ENCODE data around the gene SEC23IP. TPM values are rescaled to one million over a fixed set of nuclear protein-coding genes. Genes with fewer than 3 reads are reported as not detected.

SEC23IP gene
- total and polyA plus RNA-seq, 2 donors (not counting 3 experiments of a cell fraction or from before 2014, with no cell fraction given) = 30.9 to 83.1 TPM

- DNase-seq (ENCODE audit: low read depth, low spot score) (peak; percentile 52), FAIRE-seq (no peak)
- CTCF ChIA-PET = interaction anchor here (0.8 to 3.3 kb wide), 14 partner anchors 9 to 782 kb away, joined by 3 to 41 read pairs (median 4); partner anchors contain the start of genes INPP5F, SEC23IP and TIAL1
- H3K79me2 ChIP-seq (ENCODE audit: control insufficient read depth, insufficient read depth, low read length) = peaks cover 51% of the 10 kb centered on the region
- H2AFZ ChIP-seq (ENCODE audit: low read depth, low read length) = peak overlapping the region; percentile 27
- dilution Hi-C loops (cut with MboI; ENCODE audit: extremely low pct_ligation_motif_present, low sequenced_read_pairs) = no loop called here
- H3K9me3 ChIP-seq (replicated peaks; ENCODE audit: control insufficient read depth, insufficient read depth, low read length) = no peaks in the 10 kb centered on the region
- peak overlapping the region; percentile 84 for H3K9ac ChIP-seq (replicated peaks; ENCODE audit: extremely low read depth, insufficient read depth, low read length)
- TF ChIP-seq MYC (IDR thresholded peaks at IDR 0.05; ENCODE audit: low read depth, low read length) (no peak), POLR2A (IDR thresholded peaks at IDR 0.05; ENCODE audit: low read depth, low read length) (no peak), GATA2 (IDR thresholded peaks at IDR 0.05; ENCODE audit: insufficient read depth, insufficient read length, low read depth, low read length) (no peak), EZH2 (IDR thresholded peaks at IDR 0.05; ENCODE audit: borderline replicate concordance, low read depth, low read length, severe bottlenecking) (no peak), CTCF (IDR thresholded peaks at IDR 0.05; ENCODE audit: extremely low read depth in 1 of 2, insufficient read depth in 1 of 2, low read depth in 1 of 2, low read length in 2 of 2) (no peak), FOS (IDR thresholded peaks at IDR 0.05; ENCODE audit: borderline replicate concordance, insufficient read depth, low read length) (no peak), JUN (IDR thresholded peaks at IDR 0.05; ENCODE audit: borderline replicate concordance, insufficient read depth, insufficient read length, low read depth) (no peak), POLR2AphosphoS5 (IDR thresholded peaks at IDR 0.05; ENCODE audit: insufficient read depth, low read depth, low read length) (no peak), MAX (IDR thresholded peaks at IDR 0.05; ENCODE audit: insufficient read depth, insufficient read length) (no peak)
- intact Hi-C loops (cut with micrococcal nuclease) = loop anchor here (5.0 kb wide), 1 partner anchor 790 kb away; the partner anchor contains the start of gene EIF3A
- no TSS peak for BruUV-seq (replicated peaks)
- H3K4me1 ChIP-seq (ENCODE audit: control insufficient read depth, extremely low read depth, insufficient read depth, low read length) = peaks cover 18% of the 10 kb centered on the region
- POLR2A ChIA-PET = interaction anchor here (0.8 to 2.0 kb wide), 6 partner anchors 9 to 768 kb away, joined by 3 to 5 read pairs (median 4); partner anchors contain the start of genes BAG3, DENND10, SEC23IP and TIAL1
- peak overlapping the region; percentile 81 for H3K27ac ChIP-seq (ENCODE audit: insufficient read depth, low read depth, low read length)
- H3K4me2 ChIP-seq (ENCODE audit: insufficient read depth, low read length) = peak overlapping the region; percentile 94
- H3K36me3 ChIP-seq (ENCODE audit: control insufficient read depth in 2 of 2, extremely low read depth in 1 of 2, insufficient read depth in 2 of 2, low read length in 2 of 2) = no peaks in the 10 kb centered on the region
- no peaks in the 10 kb centered on the region for H3K27me3 ChIP-seq (ENCODE audit: control insufficient read depth in 2 of 2, insufficient read depth in 2 of 2, low read length in 2 of 2)
- H3K9me1 ChIP-seq (replicated peaks; ENCODE audit: control insufficient read depth, extremely low read depth, insufficient read depth, low read length) = no peaks in the 10 kb centered on the region
- peaks cover 10% of the 10 kb centered on the region for H4K20me1 ChIP-seq (replicated peaks; ENCODE audit: control insufficient read depth, extremely low read depth, insufficient read depth, low read length)
- H3K4me3 ChIP-seq (replicated peaks in 1 of 3; ENCODE audit: insufficient read depth in 1 of 3, low read depth in 1 of 3, low read length in 3 of 3) = peak overlapping the region; percentile 93 to 96 (median 96)
These were observed 20.5 kb upstream of the SEC23IP start for GRCh38 chr10:119871881-119872609.

Data from endothelial cell of umbilical vein (primary cell).